GM12872 (cell line): ENCODE measurements around the gene CNR1.

Experiments used
- TF ChIP-seq, protein P1 (sequence below): IDR thresholded peaks from 3 replicates; pipeline ENCODE4 v1.5.1; 2011; ENCODE audit warnings: low read depth, mild to moderate bottlenecking, low read length, moderate library complexity; ENCODE audit not compliant: insufficient read depth

CNR1 gene

DNA sequence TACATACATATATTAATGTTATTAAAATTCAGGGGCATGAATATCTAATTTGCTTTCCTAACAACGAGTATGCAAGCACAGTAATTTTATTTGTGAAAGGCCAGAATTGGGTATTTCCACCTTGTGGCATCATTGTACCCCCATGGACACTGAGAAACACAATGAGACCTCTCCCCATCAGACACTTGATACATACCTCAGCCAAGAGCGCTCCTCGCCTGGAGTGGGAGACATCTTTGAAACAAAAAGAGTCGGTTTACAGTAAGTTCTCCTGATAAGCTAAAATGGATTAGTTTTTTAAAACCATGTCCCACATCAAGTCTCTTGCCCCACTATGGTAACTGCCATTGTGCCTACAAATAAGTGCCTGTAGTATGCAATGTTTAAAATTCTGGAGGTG lies 2.1 kb downstream of the CNR1 start:
- TF ChIP-seq, protein P1, sequence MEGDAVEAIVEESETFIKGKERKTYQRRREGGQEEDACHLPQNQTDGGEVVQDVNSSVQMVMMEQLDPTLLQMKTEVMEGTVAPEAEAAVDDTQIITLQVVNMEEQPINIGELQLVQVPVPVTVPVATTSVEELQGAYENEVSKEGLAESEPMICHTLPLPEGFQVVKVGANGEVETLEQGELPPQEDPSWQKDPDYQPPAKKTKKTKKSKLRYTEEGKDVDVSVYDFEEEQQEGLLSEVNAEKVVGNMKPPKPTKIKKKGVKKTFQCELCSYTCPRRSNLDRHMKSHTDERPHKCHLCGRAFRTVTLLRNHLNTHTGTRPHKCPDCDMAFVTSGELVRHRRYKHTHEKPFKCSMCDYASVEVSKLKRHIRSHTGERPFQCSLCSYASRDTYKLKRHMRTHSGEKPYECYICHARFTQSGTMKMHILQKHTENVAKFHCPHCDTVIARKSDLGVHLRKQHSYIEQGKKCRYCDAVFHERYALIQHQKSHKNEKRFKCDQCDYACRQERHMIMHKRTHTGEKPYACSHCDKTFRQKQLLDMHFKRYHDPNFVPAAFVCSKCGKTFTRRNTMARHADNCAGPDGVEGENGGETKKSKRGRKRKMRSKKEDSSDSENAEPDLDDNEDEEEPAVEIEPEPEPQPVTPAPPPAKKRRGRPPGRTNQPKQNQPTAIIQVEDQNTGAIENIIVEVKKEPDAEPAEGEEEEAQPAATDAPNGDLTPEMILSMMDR: no peak

DNA sequence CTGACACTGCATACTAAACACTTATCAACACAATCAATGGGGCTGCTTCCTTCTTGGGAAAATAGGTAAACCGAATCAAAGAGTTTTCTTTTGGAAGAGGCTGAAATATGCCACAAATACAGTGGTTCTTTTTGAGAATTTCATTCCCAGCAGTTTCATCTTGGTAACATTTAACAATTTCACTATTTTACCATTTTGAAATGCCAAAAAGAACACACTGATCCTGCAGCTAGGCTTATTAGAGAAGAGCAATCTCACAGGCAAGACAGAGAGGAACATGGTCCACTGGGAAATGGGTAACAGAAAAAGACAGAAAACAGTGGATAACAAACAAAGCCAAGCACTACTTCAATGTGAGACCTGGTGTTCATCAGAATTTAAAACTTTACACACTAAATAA lies 2.5 kb downstream of the CNR1 start:
- TF ChIP-seq, protein P1: no peak

GRCh38 chr6:88161940-88162339 lies 4.2 kb downstream of the CNR1 start:
- TF ChIP-seq, protein P1: no peak

GRCh38 chr6:88157106-88157505 lies 9.0 kb downstream of the CNR1 start:
- TF ChIP-seq, protein P1: no peak

DNA sequence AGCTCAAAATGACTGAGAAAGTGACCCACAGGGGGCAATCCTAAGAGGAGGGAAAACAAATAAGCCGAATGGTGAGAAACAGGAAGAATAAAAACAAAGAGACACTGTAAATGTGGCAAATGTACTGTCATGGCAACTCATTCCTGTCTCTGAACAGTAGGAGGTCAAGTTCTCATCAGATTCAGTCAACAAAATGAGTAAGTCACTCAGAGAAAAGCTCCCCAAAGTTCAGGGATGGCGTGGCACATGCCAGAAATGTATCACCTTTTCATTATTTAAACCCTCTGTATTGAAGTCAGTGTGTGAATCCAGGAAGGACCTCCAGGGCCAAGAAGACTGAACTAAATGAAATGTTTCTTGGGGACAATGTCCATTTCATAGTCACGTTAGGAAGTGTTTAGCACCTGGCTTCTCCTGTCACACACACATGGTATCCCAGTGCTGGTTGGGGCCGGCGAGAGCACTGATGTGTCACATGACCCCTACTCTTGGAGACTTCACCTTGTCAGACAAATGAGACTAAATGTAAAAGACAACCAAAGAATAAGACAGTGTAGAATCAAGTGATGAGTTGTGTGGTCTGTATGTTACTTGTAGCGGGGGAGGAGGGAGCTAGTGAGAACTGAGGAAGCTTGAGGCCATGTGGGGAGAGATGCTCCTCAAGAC lies 20.7 kb downstream of the CNR1 start:
- TF ChIP-seq, protein P1: no peak

DNA sequence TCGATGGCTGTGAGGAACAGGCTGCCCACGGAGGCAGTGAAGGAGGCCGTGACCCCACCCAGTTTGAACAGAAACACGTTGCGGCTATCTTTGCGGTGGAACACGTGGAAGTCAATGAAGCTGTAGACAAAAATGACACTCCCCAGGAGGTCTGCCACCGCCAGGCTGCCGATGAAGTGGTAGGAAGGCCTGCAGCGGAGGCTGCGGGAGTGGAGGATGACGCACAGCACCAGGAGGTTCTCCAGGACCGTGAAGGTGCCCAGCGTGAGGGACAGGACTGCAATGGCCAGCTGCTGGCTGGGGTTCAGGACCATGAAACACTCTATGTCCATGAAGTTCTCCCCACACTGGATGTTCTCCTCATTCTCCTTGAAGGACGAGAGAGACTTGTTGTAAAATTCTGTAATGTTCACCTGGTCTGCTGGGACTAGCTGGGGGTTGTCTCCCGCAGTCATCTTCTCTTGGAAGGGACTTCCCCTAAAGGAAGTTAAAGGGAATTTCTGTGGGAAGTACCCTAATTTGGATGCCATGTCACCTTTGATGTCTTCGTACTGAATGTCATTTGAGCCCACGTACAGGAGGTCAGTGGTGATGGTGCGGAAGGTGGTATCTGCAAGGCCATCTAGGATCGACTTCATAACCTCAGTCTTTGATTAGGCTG lies 21.4 kb downstream of the CNR1 start:
- TF ChIP-seq, protein P1: no peak

- TF ChIP-seq, protein P1: no peak
Measured at GRCh38 chr6:88143421-88144157, 22.6 kb downstream of the CNR1 start.
